ENCODE measurements around the gene MYO5B.

- TF ChIP-seq CTCF (IDR thresholded peaks at IDR 0.05; ENCODE audit: poor library complexity) (no peak), EZH2phosphoT487 (IDR thresholded peaks at IDR 0.05; ENCODE audit: low read depth, severe bottlenecking, unreplicated experiment) (no peak)
Observed at GRCh38 chr18:50152900-50153299, 42.0 kb downstream of the MYO5B start.

Data from hepatocyte (in vitro differentiated cells).